NCI-H1436 treated with DMSO at 0.1 percent for 48 hours (cell line): Measurements from ENCODE around the gene SMYD1.

Experiments used
- DNase-seq: peaks from one replicate; lab custom pipeline; 2025; lab: John Stamatoyannopoulos, UW

SMYD1 gene

DNA sequence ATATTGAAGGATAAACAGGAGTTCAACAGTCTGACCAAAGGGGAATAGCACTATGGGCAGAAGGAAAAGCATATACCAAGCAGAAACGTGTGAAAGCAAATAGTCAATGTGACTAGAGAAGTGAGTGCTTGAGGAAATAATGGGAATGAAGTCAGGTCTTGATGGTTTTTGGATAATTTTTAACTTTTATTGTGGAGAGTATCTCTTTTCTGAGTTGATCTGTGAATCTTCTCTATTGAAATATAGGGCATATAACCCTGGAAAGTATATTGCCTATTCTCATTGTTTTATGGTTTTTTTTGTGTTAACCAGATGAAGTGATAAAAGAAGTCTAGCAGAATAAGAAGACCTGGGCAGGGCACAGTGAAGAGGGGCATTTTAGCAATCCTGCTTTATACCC is 76.6 kb downstream of the SMYD1 start:
- no peak for DNase-seq

DNA sequence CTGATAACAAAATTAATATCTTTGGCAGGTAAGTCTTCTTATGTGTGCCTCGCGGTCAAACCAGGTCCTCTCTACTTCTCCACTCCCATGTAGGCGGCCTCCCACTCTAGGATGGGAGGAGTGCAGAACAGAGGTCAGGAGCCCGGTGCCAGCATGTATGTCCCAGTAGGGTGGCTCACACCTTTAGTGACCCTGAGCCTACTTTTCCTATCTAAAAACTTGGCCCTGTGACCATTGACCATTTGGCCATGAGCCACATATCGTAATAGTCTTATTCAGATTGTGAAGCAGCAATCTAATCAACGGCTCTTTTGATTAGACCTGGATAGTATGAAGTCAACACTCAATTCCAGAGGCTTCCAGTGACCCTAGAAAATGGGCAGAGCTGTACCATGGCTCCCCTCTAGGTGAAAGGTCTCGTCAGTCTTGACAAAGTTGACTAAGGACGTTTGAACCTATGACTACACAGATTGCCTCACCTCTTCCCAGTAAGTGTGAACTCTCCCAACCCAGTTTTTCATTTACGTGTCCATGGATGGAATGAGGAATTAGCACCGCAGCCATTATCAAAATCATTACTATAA is 77.4 kb downstream of the SMYD1 start:
- no peak for DNase-seq

DNA sequence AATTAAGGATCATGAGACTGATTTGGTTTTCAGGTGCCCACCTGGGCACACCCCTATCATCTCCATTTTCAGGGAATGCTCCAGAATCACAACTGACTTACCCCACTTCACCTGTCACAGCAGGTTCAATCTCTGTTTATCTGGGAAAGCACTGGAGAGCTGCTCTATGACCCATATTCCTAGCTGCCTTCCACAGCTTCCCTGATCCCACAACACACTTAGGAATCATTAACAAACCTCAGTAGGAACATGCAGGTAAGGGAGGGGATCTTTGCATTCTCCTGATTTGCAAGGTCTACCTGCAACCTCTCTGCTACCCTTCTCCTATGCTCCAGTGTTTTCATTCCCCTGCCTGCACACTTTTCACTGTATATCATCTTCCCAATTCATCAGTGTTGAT is 79.0 kb downstream of the SMYD1 start:
- no peak for DNase-seq

DNA sequence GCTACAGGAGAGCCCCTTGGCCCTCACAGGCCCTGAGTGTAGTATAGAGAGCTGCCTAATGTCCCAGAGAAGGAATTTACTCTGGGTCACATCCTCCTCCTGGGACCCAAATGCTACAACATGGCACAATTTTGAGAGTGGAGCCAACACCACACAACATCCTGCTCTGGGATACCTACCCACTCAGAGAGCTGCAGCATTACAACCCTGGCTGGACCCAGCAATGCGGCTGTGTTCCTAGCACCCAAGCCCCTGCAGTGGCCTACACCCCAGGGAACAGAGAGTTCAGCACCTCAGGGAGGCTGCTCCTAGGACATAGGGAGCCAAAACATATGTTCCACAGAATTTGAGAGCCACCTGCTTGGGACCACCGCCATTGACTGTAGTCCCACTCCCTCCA is 79.5 kb downstream of the SMYD1 start:
- DNase-seq = no peak

DNA sequence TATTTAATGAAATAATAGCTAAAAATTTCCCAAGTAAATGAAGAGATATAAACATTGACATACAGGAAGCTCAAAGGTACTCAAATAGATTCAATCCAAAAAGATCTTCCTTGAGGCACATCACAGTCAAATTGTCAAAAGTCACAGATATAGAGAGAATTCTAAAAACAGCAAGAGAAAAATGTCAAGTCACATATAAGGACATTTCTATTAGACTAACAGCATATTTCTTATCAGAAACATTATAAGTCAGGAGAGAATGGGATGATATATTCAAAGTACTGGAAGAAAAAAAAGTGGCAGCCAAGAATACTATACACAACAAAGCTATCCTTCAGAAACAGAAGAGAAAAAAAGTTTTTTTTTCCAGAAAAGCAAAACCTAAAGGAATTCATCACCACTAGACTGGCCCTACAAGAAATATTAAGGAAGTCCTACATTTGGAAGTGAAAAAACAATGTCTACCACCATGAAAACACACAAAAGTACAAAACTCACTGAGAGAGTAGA is 81.4 kb downstream of the SMYD1 start:
- DNase-seq = no peak

DNA sequence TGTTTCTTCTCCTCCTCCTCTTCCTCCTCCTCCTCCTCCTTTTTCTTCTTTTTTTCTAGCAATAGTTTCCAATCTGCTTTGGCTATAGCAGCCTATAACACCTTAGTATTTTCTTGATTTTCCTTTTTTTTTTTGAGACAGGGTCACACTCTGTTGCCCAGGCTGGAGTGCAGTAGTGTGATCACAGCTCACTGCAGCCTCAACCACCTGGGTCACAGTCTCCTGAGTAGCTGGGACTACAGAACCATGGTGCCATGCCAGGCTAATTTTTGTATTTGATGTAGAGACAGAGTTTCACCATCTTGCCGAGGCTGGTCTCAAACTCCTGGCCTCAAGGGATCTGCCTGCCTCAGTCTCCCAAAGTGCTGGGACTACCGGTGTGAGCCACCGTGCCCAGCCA is 91.9 kb downstream of the SMYD1 start:
- DNase-seq = no peak

DNA sequence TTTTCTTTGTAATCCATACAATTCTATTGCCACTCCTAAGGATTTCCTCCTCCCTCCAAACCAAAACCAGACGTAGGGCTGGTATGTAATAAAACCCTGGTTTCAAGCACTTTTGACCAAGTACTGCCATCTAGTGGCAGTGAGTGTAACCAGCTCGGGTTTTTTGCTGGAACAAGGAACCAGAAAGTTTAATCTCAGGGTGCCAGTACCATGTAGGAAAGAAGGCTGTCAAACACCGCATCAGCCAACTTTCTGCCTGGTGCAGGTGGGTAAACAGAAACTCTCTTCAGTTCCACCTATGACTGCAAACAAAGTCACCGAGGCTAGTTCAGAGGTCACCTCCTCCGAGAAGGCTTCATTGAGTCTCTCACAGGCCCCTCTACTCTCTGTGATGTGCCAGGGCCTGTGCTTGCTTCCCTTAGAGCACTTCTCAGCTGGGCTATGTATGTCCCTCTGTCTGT is 92.4 kb downstream of the SMYD1 start:
- DNase-seq = peak; percentile 5

DNA sequence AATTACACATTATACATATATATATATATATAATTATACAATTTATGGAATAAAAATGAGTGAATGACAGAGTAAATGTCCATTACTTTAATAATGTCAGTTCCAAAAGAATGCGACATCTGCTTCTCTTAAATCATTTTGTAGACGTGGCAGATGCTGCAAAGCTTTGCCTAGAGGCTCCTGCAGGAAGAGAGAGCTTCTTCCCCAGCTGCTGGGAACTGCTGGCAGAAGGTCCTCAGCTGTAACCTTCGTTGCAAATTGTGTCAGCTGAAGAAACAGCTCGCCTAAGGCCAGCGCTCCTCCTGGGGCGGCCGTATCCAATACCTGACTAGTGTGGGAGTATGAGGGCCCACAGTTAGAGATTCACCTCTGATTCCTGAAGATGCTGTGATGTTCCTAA is 92.9 kb downstream of the SMYD1 start:
- DNase-seq = no peak

DNA sequence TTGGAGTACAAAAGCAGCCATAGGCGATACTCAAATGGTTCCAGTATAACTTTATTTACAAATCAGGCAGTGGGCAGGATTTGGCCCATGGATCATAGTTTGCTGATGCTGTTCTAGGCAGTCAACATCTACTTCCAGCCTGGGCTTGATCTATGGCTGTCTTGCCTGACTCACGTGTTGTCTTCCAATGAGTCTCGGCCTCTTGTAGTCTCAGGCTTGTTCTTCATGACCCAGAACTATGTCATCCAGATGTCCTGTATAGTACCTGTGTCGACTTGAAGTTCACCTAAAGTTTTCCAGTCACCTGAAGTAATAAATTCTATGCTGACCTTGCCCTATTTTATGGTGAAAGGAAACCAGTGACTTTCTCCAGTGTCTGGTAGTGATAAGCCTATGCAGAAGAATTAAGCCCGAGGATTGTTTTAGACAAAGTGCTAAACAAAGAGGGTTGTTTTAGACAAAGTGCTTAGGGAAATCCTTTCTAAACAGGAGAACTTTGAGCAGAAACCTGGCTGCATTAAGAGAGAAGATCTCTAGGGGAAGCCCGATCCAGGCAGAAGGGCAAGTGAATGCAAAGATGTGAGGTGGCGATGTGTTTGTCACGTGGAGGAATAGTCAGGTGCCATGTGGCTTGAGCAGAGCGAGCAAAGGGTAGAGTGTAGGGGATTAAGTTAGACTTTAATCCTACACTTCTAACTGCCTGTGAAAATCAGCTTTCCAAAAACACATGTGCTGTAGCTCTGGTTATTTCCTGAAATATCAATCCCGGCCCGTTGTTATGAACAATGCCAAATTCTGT is 94.0 kb downstream of the SMYD1 start:
- no peak for DNase-seq
